NCI-H748 treated with DMSO at 0.1 percent for 48 hours (cell line): ENCODE data around the gene FGF19.
"Not testable (repeated sequence)": the region's sequence is repeated elsewhere in the genome, so short reads cannot be mapped to it uniquely, and the experiment has no call there.

Source experiments
- DNase-seq: peaks from one replicate; lab custom pipeline; 2025; lab: John Stamatoyannopoulos, UW

Gene FGF19

DNA sequence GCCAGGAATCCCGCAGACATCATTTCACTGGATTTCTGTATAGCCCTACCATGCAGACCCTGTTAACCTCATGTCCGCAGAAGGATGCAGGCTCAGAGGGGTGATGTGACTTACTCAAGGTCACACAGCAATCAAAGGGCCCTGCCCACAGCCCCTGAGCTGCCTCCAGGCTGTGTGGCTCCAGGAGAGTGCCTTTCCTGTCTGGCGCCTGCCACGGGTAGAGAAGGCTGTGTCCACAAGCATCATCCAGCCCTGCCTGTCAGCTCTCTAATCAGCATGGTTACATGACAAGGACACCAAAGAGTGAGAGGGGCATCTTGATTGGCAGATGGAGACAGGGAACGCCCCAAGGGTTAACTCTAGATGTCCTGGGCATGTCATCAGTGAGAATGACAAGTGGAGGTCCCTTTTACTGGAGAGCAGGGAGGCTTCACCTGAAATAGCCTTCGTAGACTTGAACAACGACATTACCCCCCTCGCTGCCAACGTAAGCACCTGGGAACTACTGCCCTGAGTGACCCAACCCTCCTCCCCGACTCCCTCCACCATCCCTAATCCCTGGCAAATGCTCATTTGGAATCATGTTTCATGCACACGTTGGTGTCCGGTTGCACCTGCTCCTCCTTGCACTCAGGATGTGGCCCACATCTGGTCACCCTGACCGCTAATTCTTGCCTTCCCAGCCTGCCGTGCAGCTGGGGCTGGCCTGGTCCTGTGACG lies 6.9 kb downstream of the FGF19 start:
- peak; percentile 20 for DNase-seq

DNA sequence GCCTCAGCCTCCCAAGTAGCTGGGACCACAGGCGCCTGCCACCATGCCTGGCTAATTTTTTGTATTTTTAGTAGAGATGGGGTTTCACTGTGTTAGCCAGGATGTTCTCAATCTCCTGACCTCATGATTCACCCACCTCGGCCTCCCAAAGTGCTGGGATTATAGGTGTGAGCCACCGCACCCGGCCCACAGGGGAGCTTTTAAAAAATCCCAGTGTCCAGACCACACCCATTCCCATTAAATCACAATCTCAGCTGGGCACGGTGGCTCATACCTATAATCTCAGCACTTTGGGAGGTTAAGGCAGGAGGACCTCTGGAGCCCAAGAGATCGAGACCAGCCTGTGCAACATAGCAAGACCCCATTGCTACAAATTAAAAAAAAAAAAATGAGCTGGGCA lies 7.8 kb downstream of the FGF19 start:
- DNase-seq, result not testable (repeated sequence)

DNA sequence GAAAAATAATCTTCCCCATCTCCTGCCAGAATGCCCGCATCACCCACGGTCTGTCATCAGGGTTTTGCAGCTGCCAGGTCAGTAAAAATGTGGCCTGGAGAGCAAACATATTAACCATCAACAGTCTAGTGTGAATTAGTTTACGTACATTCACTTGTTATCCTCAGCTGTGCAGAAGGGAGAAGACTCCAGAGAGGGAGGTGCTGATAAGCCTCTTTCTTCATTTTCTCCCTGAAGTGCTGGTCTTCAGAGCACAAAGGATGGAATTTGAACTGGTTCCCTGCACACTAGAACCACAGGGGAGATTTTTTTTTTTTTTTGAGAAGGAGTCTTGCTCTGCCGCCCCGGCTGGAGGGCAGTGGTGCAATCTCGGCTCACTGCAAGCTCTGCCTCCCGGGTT lies 8.2 kb downstream of the FGF19 start:
- DNase-seq, result no peak

- no peak for DNase-seq
Measured at GRCh38 chr11:69694781-69695180, 9.0 kb downstream of the FGF19 start.

DNA sequence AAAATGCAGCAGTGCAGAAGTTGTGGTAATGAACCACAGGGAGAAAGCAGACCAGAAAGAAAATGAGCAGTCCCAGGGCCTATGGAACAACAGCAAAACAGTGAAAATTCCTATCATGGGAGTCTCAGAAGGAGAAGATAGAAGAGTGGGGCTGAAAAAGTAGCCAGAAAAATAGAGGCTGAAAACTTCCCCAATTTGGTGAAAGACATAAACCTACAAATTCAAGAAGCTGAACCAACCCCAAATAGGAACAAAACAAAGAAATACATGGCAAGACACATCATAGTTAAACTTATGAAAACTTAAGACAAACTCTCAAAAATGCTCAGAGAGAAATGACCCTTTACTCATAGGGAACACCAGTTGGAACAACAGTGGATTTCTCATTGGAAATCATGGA lies 11.4 kb downstream of the FGF19 start:
- no peak for DNase-seq

GRCh38 chr11:69691463-69691862 lies 12.4 kb downstream of the FGF19 start:
- DNase-seq, result no peak

DNA sequence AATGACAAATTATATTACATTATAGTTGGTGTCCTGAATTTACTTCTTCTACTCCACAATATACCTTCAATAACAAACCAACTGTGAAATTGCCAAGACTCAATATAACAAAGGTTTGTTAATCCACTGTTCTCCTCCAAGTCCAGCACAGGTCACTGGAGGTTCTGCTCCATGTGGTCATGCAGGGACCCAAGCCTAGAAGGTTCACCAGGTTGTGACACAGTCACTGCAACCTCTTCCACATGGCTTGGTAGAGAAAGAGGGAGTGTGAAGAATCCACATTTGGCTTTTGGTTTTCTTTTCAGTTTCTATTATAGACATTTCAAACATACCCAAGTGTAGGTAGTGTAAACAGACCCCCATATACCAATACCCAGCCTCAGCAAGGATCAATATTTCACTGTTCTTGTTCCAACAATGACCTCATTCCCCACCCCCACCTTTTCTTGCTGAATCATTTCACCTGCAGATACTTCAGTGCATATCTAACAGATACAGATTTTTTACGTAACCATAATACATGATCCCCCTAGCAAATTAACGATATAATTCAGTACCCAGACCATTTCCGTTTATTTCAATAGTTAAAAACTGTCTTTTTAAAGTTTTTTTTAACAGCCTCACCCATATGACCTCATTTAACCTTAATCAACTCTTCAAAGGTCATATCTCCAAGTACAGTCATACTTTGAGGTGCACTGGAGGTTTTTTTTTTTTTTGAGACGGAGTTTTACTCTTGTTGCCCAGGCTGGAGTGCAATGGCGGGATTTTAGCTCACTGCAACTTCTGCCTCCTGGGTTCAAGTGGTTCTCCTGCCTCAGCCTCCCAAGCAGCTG lies 14.1 kb downstream of the FGF19 start:
- no peak for DNase-seq

DNA sequence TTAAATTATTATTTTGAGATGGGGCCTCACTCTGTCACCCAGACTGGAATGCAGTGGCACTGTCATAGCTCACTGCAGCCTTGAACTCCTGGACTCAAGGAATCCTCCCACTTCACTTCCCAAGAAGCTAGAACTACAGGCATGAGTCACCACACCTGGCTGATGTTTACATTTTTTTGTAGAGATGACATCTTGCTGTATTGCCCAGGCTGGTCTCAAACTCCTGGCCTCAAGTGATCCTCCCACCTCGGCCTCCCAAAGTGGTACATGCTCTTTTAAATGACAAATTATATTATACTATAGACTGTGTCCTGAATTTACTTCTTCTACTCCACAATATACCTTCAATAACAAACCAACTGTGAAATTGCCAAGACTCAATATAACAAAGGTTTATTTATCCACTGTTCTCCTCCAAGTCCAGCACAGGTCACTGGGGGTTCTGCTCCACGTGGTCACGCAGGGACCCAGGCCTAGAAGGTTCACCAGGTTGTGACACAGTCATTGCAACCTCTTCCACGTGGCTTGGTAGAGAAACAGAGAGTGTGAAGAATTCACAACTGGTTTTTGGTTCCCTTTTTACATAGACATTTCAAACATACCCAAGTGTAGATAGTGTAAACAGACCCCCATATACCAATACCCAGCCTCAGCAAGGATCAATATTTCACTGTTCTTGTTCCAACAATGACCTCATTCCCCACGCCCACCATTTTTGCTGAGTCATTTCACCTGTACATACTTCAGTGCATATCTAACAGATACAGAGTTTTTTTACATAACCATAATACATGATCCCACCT lies 15.7 kb downstream of the FGF19 start:
- peak; percentile 16 for DNase-seq

DNA sequence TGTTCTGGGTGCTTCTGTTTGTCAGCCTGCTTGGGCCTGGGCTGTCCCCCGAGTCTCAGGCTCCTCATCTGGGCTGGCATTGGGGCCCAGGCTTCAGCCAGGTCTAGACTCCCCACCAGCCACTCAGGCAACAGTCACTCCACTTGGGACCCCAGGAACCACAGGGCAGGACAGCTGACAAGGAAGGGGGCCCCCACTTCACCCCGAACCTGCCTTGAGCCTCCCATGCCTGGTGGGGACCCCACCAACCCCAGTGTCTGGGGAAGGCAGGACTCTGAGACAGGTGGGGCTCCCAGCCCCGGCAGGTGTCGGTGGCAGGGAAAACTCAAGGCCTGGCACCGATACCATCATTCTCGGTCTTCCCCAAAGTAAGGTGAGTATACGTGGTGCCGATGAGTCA lies 17.0 kb downstream of the FGF19 start:
- no peak for DNase-seq

DNA sequence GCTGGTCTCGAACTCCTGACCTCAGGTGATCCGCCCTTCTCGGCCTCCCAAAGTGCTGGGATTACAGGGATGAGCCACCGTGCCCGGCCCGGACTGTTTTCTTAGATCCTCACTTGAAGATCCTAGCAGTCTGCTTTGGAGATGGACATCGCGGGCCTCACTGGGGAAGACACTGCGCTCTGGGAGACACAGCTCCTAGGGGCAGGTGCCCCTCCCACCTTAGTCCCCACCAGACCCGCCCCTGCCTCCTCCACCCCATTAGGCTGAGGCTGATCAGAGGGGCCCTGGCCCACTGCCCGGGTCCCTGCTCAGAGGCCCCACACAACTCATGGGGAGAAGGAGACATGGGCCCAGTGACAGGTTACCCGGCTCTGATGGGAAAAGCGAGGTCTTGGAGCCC lies 17.4 kb downstream of the FGF19 start:
- no peak for DNase-seq

GRCh38 chr11:69685348-69685747 lies 18.5 kb downstream of the FGF19 start:
- no peak for DNase-seq

DNA sequence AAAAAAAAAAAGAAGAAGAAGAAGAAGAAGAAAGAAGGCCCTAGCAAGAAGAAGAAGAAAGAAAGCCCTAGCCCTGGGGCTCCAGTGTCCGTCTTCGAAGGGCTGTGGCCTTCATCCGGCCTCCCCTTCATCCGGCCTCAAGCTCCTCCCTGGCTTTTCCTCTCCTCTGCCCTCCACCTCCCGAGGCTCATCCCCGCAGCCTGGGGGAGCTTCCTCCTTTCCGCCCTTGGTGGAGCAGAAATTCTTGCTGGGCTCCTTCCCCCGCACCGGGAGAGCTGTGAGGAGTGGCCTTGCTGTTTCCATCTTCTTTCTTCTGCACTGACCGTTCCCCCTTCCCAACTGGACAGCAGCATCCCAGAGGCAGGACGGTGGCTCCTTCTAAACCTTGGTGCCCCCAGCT lies 19.2 kb downstream of the FGF19 start:
- no peak for DNase-seq

DNA sequence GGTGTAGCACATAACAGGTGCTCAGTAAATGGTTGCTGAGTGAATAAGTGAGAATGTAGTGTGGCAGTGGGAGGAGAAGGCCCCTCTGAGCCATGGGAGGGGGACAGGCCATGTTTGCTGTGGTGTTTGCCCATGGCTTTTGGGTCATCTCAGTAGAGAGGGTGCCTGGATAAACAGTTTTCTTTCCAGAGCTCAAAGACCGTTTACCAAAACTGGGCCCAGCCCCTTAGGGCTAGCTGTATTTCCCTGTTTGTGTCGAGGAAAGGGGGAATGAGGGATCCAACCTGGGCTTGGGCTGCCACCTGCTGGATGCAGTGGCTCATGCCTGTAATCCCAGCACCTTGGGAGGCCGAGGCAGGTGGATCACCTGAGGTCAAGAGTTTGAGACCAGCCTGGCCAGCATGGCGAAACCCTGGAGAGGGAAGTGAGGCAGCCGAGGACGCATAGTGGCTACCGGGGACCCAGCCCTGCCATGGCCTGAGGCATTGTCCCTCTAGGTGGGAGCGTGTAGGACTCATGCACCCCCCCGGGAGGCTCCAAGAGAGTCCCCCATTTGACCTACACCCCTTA lies 20.0 kb downstream of the FGF19 start:
- DNase-seq, result no peak

GRCh38 chr11:69682681-69683326 lies 21.0 kb downstream of the FGF19 start:
- no peak for DNase-seq

DNA sequence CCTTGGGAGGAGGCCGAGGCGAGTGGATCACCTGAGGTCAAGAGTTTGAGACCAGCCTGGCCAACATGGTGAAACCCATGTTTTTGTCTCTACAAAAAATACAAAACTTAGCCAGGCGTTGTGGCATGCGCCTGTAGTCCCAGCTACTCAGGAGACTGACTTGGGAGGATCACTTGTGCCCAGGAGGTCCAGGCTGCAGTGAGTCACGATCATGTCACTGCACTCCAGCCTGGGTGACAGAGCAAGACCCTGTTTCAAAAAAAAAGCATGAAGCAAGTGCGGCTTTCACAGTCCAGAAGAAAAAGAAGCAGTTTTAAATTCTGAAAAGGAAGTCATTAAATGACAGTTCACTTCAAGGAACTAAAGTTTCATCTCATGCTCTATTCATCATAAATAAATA lies 21.6 kb downstream of the FGF19 start:
- DNase-seq, result no peak

GRCh38 chr11:69680688-69681087 lies 23.1 kb downstream of the FGF19 start:
- DNase-seq, result no peak

- DNase-seq, result no peak
Measured at GRCh38 chr11:69677749-69678148, 26.1 kb downstream of the FGF19 start.

DNA sequence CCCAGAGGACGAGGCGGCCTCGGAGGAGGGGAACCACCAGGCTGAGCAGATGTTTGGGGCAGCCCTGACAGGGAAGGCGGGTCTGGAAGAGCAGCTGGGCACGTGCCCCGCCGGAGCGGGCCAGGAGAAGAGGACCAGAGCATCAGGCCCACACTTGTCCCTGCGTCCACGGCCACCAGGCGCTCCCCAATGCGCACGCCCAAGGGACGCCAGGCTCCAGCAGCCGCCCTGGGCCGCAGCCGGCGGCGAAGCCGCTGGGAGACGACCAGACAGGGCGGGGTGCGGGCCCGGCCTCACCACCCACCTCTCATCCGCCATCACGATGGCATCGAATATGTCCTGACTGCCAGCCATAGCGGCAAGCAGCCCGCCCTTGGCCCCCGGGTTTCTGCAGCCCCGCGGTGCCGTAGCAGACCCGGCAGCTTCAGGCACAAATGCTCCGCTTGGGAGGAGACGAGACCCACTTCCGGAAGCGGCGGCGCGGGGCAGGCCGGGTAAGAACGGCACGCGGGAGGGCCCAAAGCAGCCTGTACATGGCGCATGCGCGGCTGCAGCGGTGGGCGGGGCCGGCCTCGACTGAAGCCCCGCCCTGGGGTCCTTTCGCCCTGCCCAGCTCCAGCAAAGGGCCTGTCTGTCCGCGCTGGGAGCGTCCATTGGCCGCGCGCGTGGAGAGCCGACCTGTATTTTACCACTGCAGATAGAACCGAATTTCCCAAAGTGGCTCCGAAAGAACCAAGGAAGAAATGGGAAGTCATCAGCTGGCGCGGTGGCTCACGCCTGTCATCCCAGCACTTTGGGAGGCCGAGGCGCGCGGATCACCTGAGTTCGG lies 28.7 kb downstream of the FGF19 start, which contains the start of gene LTO1:
TSS of gene LTO1 (minus strand) at position 468 of the 829 bp plus-strand sequence. CDS start at position 354, 114 bp downstream.
- peak; percentile 83 for DNase-seq

DNA sequence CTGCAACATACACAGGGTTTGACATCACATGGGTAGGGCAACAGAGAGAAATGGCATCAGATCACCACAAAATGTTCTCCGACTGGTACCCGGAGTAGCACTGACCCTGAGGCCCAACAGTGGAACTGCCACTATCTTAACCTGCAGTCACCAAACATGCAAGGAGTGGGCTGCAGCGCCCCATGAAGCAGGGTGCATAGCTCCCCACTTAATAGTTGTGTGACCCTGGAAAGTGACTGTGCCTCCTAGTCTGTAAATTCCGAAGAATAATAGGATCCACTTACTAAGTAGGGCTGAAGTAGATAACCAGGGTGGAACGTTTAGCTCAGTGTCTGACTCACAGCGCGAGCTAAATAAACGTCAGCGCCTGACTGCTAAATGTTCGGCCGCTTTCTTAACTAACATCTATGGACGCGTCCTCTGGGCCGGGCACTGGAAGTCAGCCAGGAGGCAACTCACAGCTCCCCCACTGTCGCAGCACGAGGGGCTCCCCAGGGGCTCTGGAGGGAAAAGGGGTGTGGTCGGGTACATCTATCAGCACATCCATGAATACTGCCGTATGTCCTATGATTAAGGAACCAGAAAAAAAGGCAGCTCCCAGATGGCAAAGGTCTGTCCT lies 29.4 kb downstream of the FGF19 start:
- DNase-seq, result no peak

GRCh38 chr11:69671734-69672465 lies 31.9 kb downstream of the FGF19 start:
- no peak for DNase-seq
